ENCODE results near the gene ARHGAP6. TPM values are rescaled to one million over a fixed set of nuclear protein-coding genes. Genes with fewer than 3 reads are reported as not detected.

The ARHGAP6 gene
- total and polyA plus RNA-seq, 2 donors (not counting 3 experiments of a cell fraction or from before 2014, with no cell fraction given) = 0.69 to 0.83 TPM

DNA sequence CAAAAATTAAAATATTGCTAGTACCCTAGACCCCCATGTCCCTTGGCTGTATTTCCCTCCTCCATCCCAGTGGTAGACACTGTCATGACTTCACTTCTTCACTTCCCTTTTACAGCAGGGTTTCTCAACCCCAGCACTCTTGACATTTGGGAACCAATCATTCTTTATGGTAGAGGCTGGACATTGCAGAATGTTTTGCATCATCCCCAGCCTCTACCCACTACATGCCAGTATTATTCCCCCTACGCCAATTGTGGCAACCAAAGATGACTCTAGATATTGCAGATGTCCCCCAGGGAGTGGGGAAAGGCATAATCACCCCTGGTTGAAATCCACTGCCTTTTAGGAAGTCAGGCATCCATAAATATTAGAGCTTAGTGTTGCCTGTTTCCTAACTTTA lies 233.9 kb downstream of the ARHGAP6 start:
- no peak for FAIRE-seq
- TF ChIP-seq POLR2AphosphoS5 (IDR thresholded peaks at IDR 0.05; ENCODE audit: insufficient read depth, low read depth, low read length) = no peak
- no peak for TF ChIP-seq POLR2A (IDR thresholded peaks at IDR 0.05; ENCODE audit: low read depth, low read length)
- TF ChIP-seq MAX (IDR thresholded peaks at IDR 0.05; ENCODE audit: insufficient read depth, insufficient read length) = no peak
- no peak for TF ChIP-seq GATA2 (IDR thresholded peaks at IDR 0.05; ENCODE audit: insufficient read depth, insufficient read length, low read depth, low read length)
- intact Hi-C loops (cut with micrococcal nuclease) (no loop called here), dilution Hi-C loops (cut with MboI; ENCODE audit: extremely low pct_ligation_motif_present, low sequenced_read_pairs) (no loop called here)
- Histone ChIP-seq H3K4me1 (ENCODE audit: control insufficient read depth, extremely low read depth, insufficient read depth, low read length) (no peaks in the 10 kb centered on the region), H3K27me3 (ENCODE audit: control insufficient read depth in 2 of 2, insufficient read depth in 2 of 2, low read length in 2 of 2) (no peaks in the 10 kb centered on the region), H3K9me3 (replicated peaks; ENCODE audit: control insufficient read depth, insufficient read depth, low read length) (no peaks in the 10 kb centered on the region), H3K9ac (replicated peaks; ENCODE audit: extremely low read depth, insufficient read depth, low read length) (no peak overlapping the region), H3K4me2 (ENCODE audit: insufficient read depth, low read length) (no peak overlapping the region), H4K20me1 (replicated peaks; ENCODE audit: control insufficient read depth, extremely low read depth, insufficient read depth, low read length) (no peaks in the 10 kb centered on the region), H2AFZ (ENCODE audit: low read depth, low read length) (no peak overlapping the region), H3K27ac (ENCODE audit: insufficient read depth, low read depth, low read length) (no peak overlapping the region), H3K9me1 (replicated peaks; ENCODE audit: control insufficient read depth, extremely low read depth, insufficient read depth, low read length) (no peaks in the 10 kb centered on the region), H3K79me2 (ENCODE audit: control insufficient read depth, insufficient read depth, low read length) (no peaks in the 10 kb centered on the region), H3K36me3 (ENCODE audit: control insufficient read depth in 2 of 2, extremely low read depth in 1 of 2, insufficient read depth in 2 of 2, low read length in 2 of 2) (no peaks in the 10 kb centered on the region), H3K4me3 (replicated peaks in 1 of 3; ENCODE audit: insufficient read depth in 1 of 3, low read depth in 1 of 3, low read length in 3 of 3) (no peak overlapping the region)
- no peak for DNase-seq (ENCODE audit: low read depth, low spot score)
- BruUV-seq (replicated peaks) = no TSS peak
- ChIA-PET CTCF (no interaction called here), POLR2A (no interaction called here)

- no peaks in the 10 kb centered on the region for H3K9me3 ChIP-seq (replicated peaks; ENCODE audit: control insufficient read depth, insufficient read depth, low read length)
- H3K79me2 ChIP-seq (ENCODE audit: control insufficient read depth, insufficient read depth, low read length) = no peaks in the 10 kb centered on the region
- ChIA-PET POLR2A (no interaction called here), CTCF (no interaction called here)
- no peak overlapping the region for H3K4me3 ChIP-seq (replicated peaks in 1 of 3; ENCODE audit: insufficient read depth in 1 of 3, low read depth in 1 of 3, low read length in 3 of 3)
- no peak for TF ChIP-seq POLR2AphosphoS5 (IDR thresholded peaks at IDR 0.05; ENCODE audit: insufficient read depth, low read depth, low read length)
- TF ChIP-seq EZH2 (IDR thresholded peaks at IDR 0.05; ENCODE audit: borderline replicate concordance, low read depth, low read length, severe bottlenecking) = no peak
- TF ChIP-seq MAX (IDR thresholded peaks at IDR 0.05; ENCODE audit: insufficient read depth, insufficient read length) = no peak
- no peak for TF ChIP-seq MYC (IDR thresholded peaks at IDR 0.05; ENCODE audit: low read depth, low read length)
- no peak for TF ChIP-seq GATA2 (IDR thresholded peaks at IDR 0.05; ENCODE audit: insufficient read depth, insufficient read length, low read depth, low read length)
- TF ChIP-seq, protein P1, sequence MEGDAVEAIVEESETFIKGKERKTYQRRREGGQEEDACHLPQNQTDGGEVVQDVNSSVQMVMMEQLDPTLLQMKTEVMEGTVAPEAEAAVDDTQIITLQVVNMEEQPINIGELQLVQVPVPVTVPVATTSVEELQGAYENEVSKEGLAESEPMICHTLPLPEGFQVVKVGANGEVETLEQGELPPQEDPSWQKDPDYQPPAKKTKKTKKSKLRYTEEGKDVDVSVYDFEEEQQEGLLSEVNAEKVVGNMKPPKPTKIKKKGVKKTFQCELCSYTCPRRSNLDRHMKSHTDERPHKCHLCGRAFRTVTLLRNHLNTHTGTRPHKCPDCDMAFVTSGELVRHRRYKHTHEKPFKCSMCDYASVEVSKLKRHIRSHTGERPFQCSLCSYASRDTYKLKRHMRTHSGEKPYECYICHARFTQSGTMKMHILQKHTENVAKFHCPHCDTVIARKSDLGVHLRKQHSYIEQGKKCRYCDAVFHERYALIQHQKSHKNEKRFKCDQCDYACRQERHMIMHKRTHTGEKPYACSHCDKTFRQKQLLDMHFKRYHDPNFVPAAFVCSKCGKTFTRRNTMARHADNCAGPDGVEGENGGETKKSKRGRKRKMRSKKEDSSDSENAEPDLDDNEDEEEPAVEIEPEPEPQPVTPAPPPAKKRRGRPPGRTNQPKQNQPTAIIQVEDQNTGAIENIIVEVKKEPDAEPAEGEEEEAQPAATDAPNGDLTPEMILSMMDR (IDR thresholded peaks at IDR 0.05; ENCODE audit: extremely low read depth in 1 of 2, insufficient read depth in 1 of 2, low read depth in 1 of 2, low read length in 2 of 2) = no peak
- TF ChIP-seq FOS (IDR thresholded peaks at IDR 0.05; ENCODE audit: borderline replicate concordance, insufficient read depth, low read length) = no peak
- no peak for TF ChIP-seq POLR2A (IDR thresholded peaks at IDR 0.05; ENCODE audit: low read depth, low read length)
- TF ChIP-seq JUN (IDR thresholded peaks at IDR 0.05; ENCODE audit: borderline replicate concordance, insufficient read depth, insufficient read length, low read depth) = no peak
- no peak overlapping the region for H3K27ac ChIP-seq (ENCODE audit: insufficient read depth, low read depth, low read length)
- dilution Hi-C loops (cut with MboI; ENCODE audit: extremely low pct_ligation_motif_present, low sequenced_read_pairs) (no loop called here), intact Hi-C loops (cut with micrococcal nuclease) (no loop called here)
- H2AFZ ChIP-seq (ENCODE audit: low read depth, low read length) = no peak overlapping the region
- no peak overlapping the region for H3K9ac ChIP-seq (replicated peaks; ENCODE audit: extremely low read depth, insufficient read depth, low read length)
- H3K36me3 ChIP-seq (ENCODE audit: control insufficient read depth in 2 of 2, extremely low read depth in 1 of 2, insufficient read depth in 2 of 2, low read length in 2 of 2) = no peaks in the 10 kb centered on the region
- no peaks in the 10 kb centered on the region for H4K20me1 ChIP-seq (replicated peaks; ENCODE audit: control insufficient read depth, extremely low read depth, insufficient read depth, low read length)
- no peaks in the 10 kb centered on the region for H3K9me1 ChIP-seq (replicated peaks; ENCODE audit: control insufficient read depth, extremely low read depth, insufficient read depth, low read length)
- H3K4me1 ChIP-seq (ENCODE audit: control insufficient read depth, extremely low read depth, insufficient read depth, low read length) = no peaks in the 10 kb centered on the region
- no peaks in the 10 kb centered on the region for H3K27me3 ChIP-seq (ENCODE audit: control insufficient read depth in 2 of 2, insufficient read depth in 2 of 2, low read length in 2 of 2)
- DNase-seq (ENCODE audit: low read depth, low spot score) (no peak), FAIRE-seq (no peak)
- BruUV-seq (replicated peaks) = no TSS peak
- H3K4me2 ChIP-seq (ENCODE audit: insufficient read depth, low read length) = no peak overlapping the region
Observed at GRCh38 chrX:11430271-11430670, 235.4 kb downstream of the ARHGAP6 start.
